Measurements from ENCODE around the gene ATP5PB.

ATP5PB gene

DNA sequence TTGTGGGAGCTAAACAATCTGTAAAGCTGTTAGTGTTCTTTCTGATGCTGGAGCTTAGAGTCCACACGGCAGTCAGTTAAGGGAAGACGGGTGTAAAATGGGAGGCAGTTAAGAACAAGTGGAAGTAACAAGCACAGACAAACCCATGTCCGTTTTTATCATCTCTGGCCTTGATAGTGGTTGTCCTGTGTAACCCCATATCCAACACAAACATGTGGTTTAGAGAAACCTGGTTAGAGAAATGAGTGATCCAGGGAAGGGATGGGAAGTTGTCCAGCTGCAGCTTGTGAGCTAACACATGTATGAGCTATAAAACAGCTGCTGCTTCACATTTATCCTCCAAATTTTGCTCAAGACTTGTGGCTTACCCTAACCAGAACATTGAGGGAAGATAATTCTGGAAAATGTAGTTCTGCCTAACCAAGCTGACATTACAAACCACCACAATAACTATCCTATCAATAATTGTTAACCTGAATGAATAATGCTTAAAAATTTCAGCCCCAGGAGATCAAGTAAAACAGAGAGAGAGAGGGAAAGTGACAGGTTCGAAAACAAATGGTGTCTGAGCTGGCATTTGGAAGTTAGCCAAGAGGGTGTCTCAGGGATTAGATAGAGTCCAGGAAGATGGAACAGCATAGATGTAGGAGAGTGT lies 13.9 kb downstream of the ATP5PB start:
- DNase-seq (ENCODE audit: low read depth) = peak; percentile 44
- in situ Hi-C loops (cut with HindIII; ENCODE audit: low sequenced_read_pairs) = no loop called here
- TF ChIP-seq, protein P1, sequence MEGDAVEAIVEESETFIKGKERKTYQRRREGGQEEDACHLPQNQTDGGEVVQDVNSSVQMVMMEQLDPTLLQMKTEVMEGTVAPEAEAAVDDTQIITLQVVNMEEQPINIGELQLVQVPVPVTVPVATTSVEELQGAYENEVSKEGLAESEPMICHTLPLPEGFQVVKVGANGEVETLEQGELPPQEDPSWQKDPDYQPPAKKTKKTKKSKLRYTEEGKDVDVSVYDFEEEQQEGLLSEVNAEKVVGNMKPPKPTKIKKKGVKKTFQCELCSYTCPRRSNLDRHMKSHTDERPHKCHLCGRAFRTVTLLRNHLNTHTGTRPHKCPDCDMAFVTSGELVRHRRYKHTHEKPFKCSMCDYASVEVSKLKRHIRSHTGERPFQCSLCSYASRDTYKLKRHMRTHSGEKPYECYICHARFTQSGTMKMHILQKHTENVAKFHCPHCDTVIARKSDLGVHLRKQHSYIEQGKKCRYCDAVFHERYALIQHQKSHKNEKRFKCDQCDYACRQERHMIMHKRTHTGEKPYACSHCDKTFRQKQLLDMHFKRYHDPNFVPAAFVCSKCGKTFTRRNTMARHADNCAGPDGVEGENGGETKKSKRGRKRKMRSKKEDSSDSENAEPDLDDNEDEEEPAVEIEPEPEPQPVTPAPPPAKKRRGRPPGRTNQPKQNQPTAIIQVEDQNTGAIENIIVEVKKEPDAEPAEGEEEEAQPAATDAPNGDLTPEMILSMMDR (IDR thresholded peaks at IDR 0.05; ENCODE audit: low read depth, low read length, missing control alignments) = no peak
- H3K4me3 ChIP-seq (ENCODE audit: low read depth, low read length) = no peak overlapping the region

DNA sequence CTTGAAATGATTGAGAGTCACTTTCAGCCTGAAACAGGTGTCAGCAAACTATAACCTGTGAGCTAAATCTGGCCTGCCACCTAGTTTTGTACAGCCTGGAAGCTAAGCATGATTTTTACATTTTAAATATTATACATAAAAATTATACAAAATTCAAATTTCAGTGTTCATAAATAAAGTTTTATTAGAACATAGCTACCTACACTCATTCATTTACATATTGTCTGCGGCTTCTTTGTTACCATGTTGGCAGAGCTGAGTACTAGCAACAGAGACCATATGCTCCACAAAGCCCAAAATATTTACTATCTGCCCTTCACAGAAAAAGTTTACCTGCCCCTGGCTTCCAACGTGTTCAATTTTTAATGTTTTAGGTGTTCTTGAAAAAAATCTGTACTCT lies 16.5 kb downstream of the ATP5PB start:
- H3K4me3 ChIP-seq (ENCODE audit: low read depth, low read length) = no peak overlapping the region
- DNase-seq (ENCODE audit: low read depth) = no peak
- TF ChIP-seq, protein P1 (IDR thresholded peaks at IDR 0.05; ENCODE audit: low read depth, low read length, missing control alignments) = no peak
- in situ Hi-C loops (cut with HindIII; ENCODE audit: low sequenced_read_pairs) = no loop called here

GRCh38 chr1:111466480-111466879 lies 17.2 kb downstream of the ATP5PB start:
- TF ChIP-seq, protein P1 (IDR thresholded peaks at IDR 0.05; ENCODE audit: low read depth, low read length, missing control alignments) = no peak
- in situ Hi-C loops (cut with HindIII; ENCODE audit: low sequenced_read_pairs) = no loop called here
- DNase-seq (ENCODE audit: low read depth) = no peak
- no peak overlapping the region for H3K4me3 ChIP-seq (ENCODE audit: low read depth, low read length)

- TF ChIP-seq, protein P1 (IDR thresholded peaks at IDR 0.05; ENCODE audit: low read depth, low read length, missing control alignments) = no peak
- in situ Hi-C loops (cut with HindIII; ENCODE audit: low sequenced_read_pairs) = no loop called here
- H3K4me3 ChIP-seq (ENCODE audit: low read depth, low read length) = no peak overlapping the region
- no peak for DNase-seq (ENCODE audit: low read depth)
These were observed 18.8 kb downstream of the ATP5PB start for GRCh38 chr1:111467865-111468716.

GRCh38 chr1:111468717-111469100 lies 19.4 kb downstream of the ATP5PB start:
- in situ Hi-C loops (cut with HindIII; ENCODE audit: low sequenced_read_pairs) = no loop called here
- no peak overlapping the region for H3K4me3 ChIP-seq (ENCODE audit: low read depth, low read length)
- no peak for DNase-seq (ENCODE audit: low read depth)
- TF ChIP-seq, protein P1 (IDR thresholded peaks at IDR 0.05; ENCODE audit: low read depth, low read length, missing control alignments) = no peak

- DNase-seq (ENCODE audit: low read depth) = no peak
- H3K4me3 ChIP-seq (ENCODE audit: low read depth, low read length) = no peak overlapping the region
- in situ Hi-C loops (cut with HindIII; ENCODE audit: low sequenced_read_pairs) = no loop called here
- TF ChIP-seq, protein P1 (IDR thresholded peaks at IDR 0.05; ENCODE audit: low read depth, low read length, missing control alignments) = no peak
These were observed 20.3 kb downstream of the ATP5PB start for GRCh38 chr1:111469539-111469938.
